GM12872 (cell line): ENCODE results near the gene SAV1.

ENCODE experiments used
- CTCF ChIP-seq: IDR thresholded peaks from 3 replicates; pipeline ENCODE4 v1.5.1; 2011; ENCODE audit warnings: low read depth, mild to moderate bottlenecking, low read length, moderate library complexity; ENCODE audit not compliant: insufficient read depth

The SAV1 gene

GRCh38 chr14:50657753-50658152, 10.4 kb downstream of the SAV1 start:
- no peak for TF ChIP-seq CTCF

GRCh38 chr14:50656776-50657175, 11.3 kb downstream of the SAV1 start:
- no peak for TF ChIP-seq CTCF

GRCh38 chr14:50649691-50650090, 18.4 kb downstream of the SAV1 start:
- TF ChIP-seq CTCF = no peak

- TF ChIP-seq CTCF = no peak
These were observed 20.4 kb downstream of the SAV1 start for GRCh38 chr14:50647753-50648152.

- TF ChIP-seq CTCF = no peak
These were observed 20.8 kb downstream of the SAV1 start for GRCh38 chr14:50647282-50647681.

GRCh38 chr14:50635141-50635540, 33.0 kb downstream of the SAV1 start:
- no peak for TF ChIP-seq CTCF

- no peak for TF ChIP-seq CTCF
These were observed 34.2 kb downstream of the SAV1 start for GRCh38 chr14:50633954-50634353.

- no peak for TF ChIP-seq CTCF
These were observed 36.7 kb downstream of the SAV1 start for GRCh38 chr14:50631408-50631821.
